GM23248 (cell line): ENCODE data around the gene TPM2. TPM values are rescaled to one million over a fixed set of nuclear protein-coding genes. Genes with fewer than 3 reads are reported as not detected.

Experiments
- DNase-seq: peaks from one replicate; pipeline ENCODE4 v3.0.0-alpha.2; 2015
- H2AFZ ChIP-seq: fragments of 200-600 bp; sonication (generic); 2 replicates; pipeline ENCODE4 v1.6.1; 2016; ENCODE audit warnings: antibody characterized with exemption
- H3F3A ChIP-seq: fragments of 200-600 bp; sonication (generic); 2 replicates; pipeline ENCODE4 v1.6.1; 2016; ENCODE audit warnings: mild to moderate bottlenecking, antibody characterized with exemption, mixed run types; ENCODE audit not compliant: insufficient read depth
- H3K27ac ChIP-seq: fragments of 200-600 bp; sonication (generic); 2 replicates; pipeline ENCODE4 v1.5.1; 2016; ENCODE audit warnings: mild to moderate bottlenecking
- H3K27me3 ChIP-seq: fragments of 200-600 bp; sonication (generic); replicated peaks from 2 replicates; pipeline ENCODE4 v1.6.1; 2016; ENCODE audit warnings: mild to moderate bottlenecking; ENCODE audit not compliant: insufficient read depth
- H3K36me3 ChIP-seq: fragments of 200-600 bp; sonication (generic); 2 replicates; pipeline ENCODE4 v1.6.1; 2016; ENCODE audit warnings: low read depth, mild to moderate bottlenecking
- H3K4me1 ChIP-seq: fragments of 200-600 bp; sonication (generic); 2 replicates; pipeline ENCODE4 v1.6.1; 2016; ENCODE audit warnings: mild to moderate bottlenecking; ENCODE audit not compliant: insufficient read depth
- H3K4me2 ChIP-seq: fragments of 200-600 bp; sonication (generic); one replicate; pipeline ENCODE4 v1.6.1; 2016; ENCODE audit warnings: mild to moderate bottlenecking; ENCODE audit not compliant: unreplicated experiment
- H3K4me3 ChIP-seq: fragments of 200-600 bp; sonication (generic); 2 replicates; pipeline ENCODE4 v1.5.1; 2016; ENCODE audit warnings: mild to moderate bottlenecking
- H3K79me2 ChIP-seq: fragments of 200-600 bp; sonication (generic); 2 replicates; pipeline ENCODE4 v1.6.1; 2016; ENCODE audit warnings: mild to moderate bottlenecking; ENCODE audit not compliant: insufficient read depth
- H3K9ac ChIP-seq: fragments of 200-600 bp; sonication (generic); 2 replicates; pipeline ENCODE4 v1.6.1; 2016; ENCODE audit warnings: mild to moderate bottlenecking
- H3K9me2 ChIP-seq: fragments of 200-600 bp; sonication (generic); 2 replicates; pipeline ENCODE4 v1.6.1; 2016; ENCODE audit warnings: mixed run types, mild to moderate bottlenecking, moderate library complexity; ENCODE audit not compliant: insufficient read depth
- H3K9me3 ChIP-seq: fragments of 200-600 bp; sonication (generic); one replicate; pipeline ENCODE4 v1.6.1; 2017; ENCODE audit warnings: low read depth
- H4K20me1 ChIP-seq: fragments of 200-600 bp; sonication (generic); 2 replicates; pipeline ENCODE4 v1.6.0; 2016; ENCODE audit not compliant: insufficient read depth
- EZH2 ChIP-seq: fragments of 200-600 bp; sonication (generic); IDR thresholded peaks from 2 replicates; pipeline ENCODE4 v1.6.1; 2018; ENCODE audit warnings: antibody characterized with exemption, mild to moderate bottlenecking; ENCODE audit not compliant: insufficient read depth, poor library complexity, severe bottlenecking
- EZH2phosphoT487 ChIP-seq: fragments of 200-600 bp; sonication (generic); IDR thresholded peaks from 2 replicates; pipeline ENCODE4 v1.6.1; 2018; ENCODE audit warnings: antibody characterized with exemption, moderate library complexity, mild to moderate bottlenecking, low read depth; ENCODE audit not compliant: insufficient read depth
- WGBS, 2 experiments: methylation state at CpG; one replicate each; pipeline ENCODE4 v1.1.6; 2015 to 2017; ENCODE audit warnings: low lambda C conversion rate in 2 of 2, low coverage in 1 of 2; ENCODE audit errors: missing lambda C conversion rate in 2 of 2; 5-methylcytosine and 5-hydroxymethylcytosine counted together
- in situ Hi-C: fragments of 300-500 bp; cut with MboI; formaldehyde crosslinking; loops from 2 replicates; pipeline ENCODE4 v1.15.0; 2020
- polyA plus RNA-seq: library from polyadenylated mRNA; unstranded; fragments of >200 nt; fragmentation: Nextera tagmentation; extraction: Ambion mirVana; gene quantifications from 2 replicates; pipeline ENCODE4 v1.2.1, GENCODE V29; 2016
- total RNA-seq: library from RNA; depleted of rRNA; stranded (reverse); fragments of >200 nt; shearing (Covaris generic); gene quantifications from 2 replicates; pipeline ENCODE4 v1.2.3, GENCODE V29; 2014

The TPM2 gene
- total and polyA plus RNA-seq, 2 experiments from 2014 or later = 1,625 to 3,527 TPM

- Histone ChIP-seq H4K20me1 (no peaks in the 10 kb centered on the region), H3K79me2 (peaks cover 97% of the 10 kb centered on the region), H3K9me3 (no peaks in the 10 kb centered on the region), H3K4me2 (no peak overlapping the region), H3K9me2 (no peaks in the 10 kb centered on the region), H3K9ac (no peak overlapping the region), H3K36me3 (peaks cover 83% of the 10 kb centered on the region), H3K4me3 (no peak overlapping the region), H3K4me1 (no peaks in the 10 kb centered on the region), H2AFZ (no peak overlapping the region), H3K27me3 (no peaks in the 10 kb centered on the region), H3F3A (peaks cover 66% of the 10 kb centered on the region), H3K27ac (no peak overlapping the region)
- in situ Hi-C loops = loop anchor here (25.0 kb wide), 1 partner anchor 105 kb away; the partner anchor contains the start of genes CD72 and TESK1
- 90% methylated on average over 14 of the region's 14 CpGs for WGBS, 2 experiments
- no peak for DNase-seq
- TF ChIP-seq EZH2phosphoT487 (no peak), EZH2 (no peak)
These were observed 27.6 kb upstream of the TPM2 start for GRCh38 chr9:35717132-35717870.

GRCh38 chr9:35716230-35716629 is 26.5 kb upstream of the TPM2 start:
- Histone ChIP-seq H3K36me3 (peaks cover 82% of the 10 kb centered on the region), H3K27ac (peak overlapping the region; percentile 8), H3K9me3 (no peaks in the 10 kb centered on the region), H3K4me1 (no peaks in the 10 kb centered on the region), H3K79me2 (peaks cover 91% of the 10 kb centered on the region), H3K4me2 (no peak overlapping the region), H2AFZ (no peak overlapping the region), H4K20me1 (no peaks in the 10 kb centered on the region), H3K9ac (no peak overlapping the region; the same call in 1 of the 2 replicates), H3F3A (peaks cover 63% of the 10 kb centered on the region), H3K9me2 (no peaks in the 10 kb centered on the region), H3K27me3 (no peaks in the 10 kb centered on the region), H3K4me3 (no peak overlapping the region)
- 87 to 94% methylated on average over 4 of the region's 4 CpGs for WGBS, 2 experiments
- in situ Hi-C loops = loop anchor here (25.0 kb wide), 1 partner anchor 104 kb away; the partner anchor contains the start of genes CD72 and TESK1
- TF ChIP-seq EZH2phosphoT487 = no peak
- TF ChIP-seq EZH2 = no peak
- peak; percentile 34 for DNase-seq

GRCh38 chr9:35714579-35715252 is 25.0 kb upstream of the TPM2 start:
- no peaks in the 10 kb centered on the region for H3K27me3 ChIP-seq
- H3K9ac ChIP-seq = no peak overlapping the region
- H3K4me1 ChIP-seq = no peaks in the 10 kb centered on the region
- no peak overlapping the region for H2AFZ ChIP-seq
- DNase-seq = no peak
- in situ Hi-C loops = loop anchor here (25.0 kb wide), 1 partner anchor 102 kb away; the partner anchor contains the start of genes CD72 and TESK1
- no peak overlapping the region for H3K4me2 ChIP-seq
- peaks cover 80% of the 10 kb centered on the region for H3K36me3 ChIP-seq
- no peaks in the 10 kb centered on the region for H3K9me3 ChIP-seq
- no peaks in the 10 kb centered on the region for H4K20me1 ChIP-seq
- H3K79me2 ChIP-seq = peaks cover 76% of the 10 kb centered on the region
- no peak overlapping the region for H3K4me3 ChIP-seq
- peaks cover 49% of the 10 kb centered on the region for H3F3A ChIP-seq
- no peak for TF ChIP-seq EZH2
- TF ChIP-seq EZH2phosphoT487 = no peak
- H3K27ac ChIP-seq = no peak overlapping the region
- WGBS, 2 experiments = 91 to 94% methylated on average over 13 of the region's 13 CpGs
- no peaks in the 10 kb centered on the region for H3K9me2 ChIP-seq

GRCh38 chr9:35714123-35714522 is 24.4 kb upstream of the TPM2 start:
- Histone ChIP-seq H3K36me3 (peaks cover 78% of the 10 kb centered on the region), H3K9ac (no peak overlapping the region), H2AFZ (no peak overlapping the region), H3K4me2 (no peak overlapping the region), H3K79me2 (peaks cover 75% of the 10 kb centered on the region), H3K27ac (no peak overlapping the region), H3K27me3 (no peaks in the 10 kb centered on the region), H3K4me3 (no peak overlapping the region), H3K9me3 (no peaks in the 10 kb centered on the region), H3K9me2 (no peaks in the 10 kb centered on the region), H3K4me1 (no peaks in the 10 kb centered on the region), H4K20me1 (no peaks in the 10 kb centered on the region), H3F3A (peaks cover 47% of the 10 kb centered on the region)
- TF ChIP-seq EZH2phosphoT487 (no peak), EZH2 (no peak)
- no peak for DNase-seq
- in situ Hi-C loops = loop anchor here (25.0 kb wide), 1 partner anchor 102 kb away; the partner anchor contains the start of genes CD72 and TESK1
- WGBS, 2 experiments = 95 to 99% methylated on average over 6 of the region's 6 CpGs
